ENCODE results near the gene STXBP6. TPM values are rescaled to one million over a fixed set of nuclear protein-coding genes. Genes with fewer than 3 reads are reported as not detected.
A peak's percentile ranks its signal among the peaks of the same experiment; 100 is the strongest.
"Not testable (repeated sequence)": the region's sequence is repeated elsewhere in the genome, so short reads cannot be mapped to it uniquely, and the experiment has no call there.

Gene STXBP6
- total RNA-seq, 2 donors from 2014 or later, result 19.9 to 28.3 TPM

DNA sequence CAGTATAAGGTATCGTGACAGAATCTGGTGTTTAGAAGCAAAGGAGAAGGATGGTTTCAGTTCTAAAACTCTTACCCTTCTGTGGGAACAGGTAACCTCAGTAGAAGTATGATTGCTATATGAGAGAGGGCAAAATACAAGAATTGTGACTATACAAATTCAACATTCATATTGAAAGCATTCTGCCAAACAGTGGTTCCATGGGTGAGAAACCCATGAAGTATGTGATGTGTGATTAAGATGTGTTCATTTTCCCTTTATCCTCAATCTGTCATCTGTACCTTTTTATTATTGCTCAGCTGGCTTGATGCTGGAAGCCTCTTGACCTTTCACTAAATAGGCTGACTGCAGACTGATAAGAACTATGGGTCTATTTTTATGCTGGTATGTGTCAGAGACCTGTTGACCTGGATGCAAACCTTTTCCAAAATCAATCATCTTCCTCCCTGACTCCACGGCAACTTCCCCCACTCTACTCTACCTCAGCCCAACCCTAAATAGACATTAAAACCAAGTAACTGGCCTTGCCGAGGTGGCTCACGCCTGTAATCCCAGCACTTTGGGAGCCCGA is 109.6 kb downstream of the STXBP6 start:
- intact Hi-C loops (cut with DNase I, micrococcal nuclease), result no loop called here
- no peak for ATAC-seq
- no peak for DNase-seq

DNA sequence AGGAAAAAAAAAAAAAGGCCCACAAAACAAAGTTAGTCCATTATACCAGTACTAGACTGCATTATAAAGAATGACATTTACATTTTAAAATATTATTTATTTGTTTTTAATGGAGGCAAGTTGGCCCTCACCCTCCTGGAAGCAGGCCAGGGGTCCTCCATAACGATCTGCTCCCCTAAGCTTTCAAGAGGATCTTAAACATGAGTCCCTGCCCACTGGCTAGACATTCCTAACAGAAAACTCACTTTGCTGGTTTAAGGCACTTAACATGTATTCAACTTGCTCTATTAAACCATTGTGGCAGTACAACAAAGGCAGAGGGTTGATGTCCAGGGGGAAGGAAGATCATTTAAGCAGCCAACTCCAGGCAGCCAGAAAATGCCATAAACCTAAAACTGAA is 111.4 kb downstream of the STXBP6 start:
- intact Hi-C loops (cut with DNase I, micrococcal nuclease), result no loop called here
- ATAC-seq, result no peak
- no peak for DNase-seq

DNA sequence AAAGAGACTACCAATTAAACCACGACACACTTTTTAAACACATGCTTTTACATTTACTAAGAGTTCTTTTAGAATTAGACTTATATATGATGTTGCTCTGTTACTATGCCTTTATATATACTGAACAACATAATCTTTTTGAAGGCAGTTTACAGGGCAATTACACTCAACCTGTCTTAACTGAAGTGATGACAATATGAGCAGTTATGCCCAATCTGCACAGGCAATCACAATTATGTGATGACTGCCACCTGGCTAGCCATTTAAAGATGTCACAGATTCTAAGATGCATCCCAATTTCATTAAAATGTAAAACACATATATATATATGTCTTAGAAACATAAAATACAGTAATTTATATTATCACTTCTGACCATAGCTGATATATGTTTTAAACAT is 112.6 kb downstream of the STXBP6 start:
- intact Hi-C loops (cut with DNase I, micrococcal nuclease), result no loop called here
- DNase-seq, result no peak
- no peak for ATAC-seq

DNA sequence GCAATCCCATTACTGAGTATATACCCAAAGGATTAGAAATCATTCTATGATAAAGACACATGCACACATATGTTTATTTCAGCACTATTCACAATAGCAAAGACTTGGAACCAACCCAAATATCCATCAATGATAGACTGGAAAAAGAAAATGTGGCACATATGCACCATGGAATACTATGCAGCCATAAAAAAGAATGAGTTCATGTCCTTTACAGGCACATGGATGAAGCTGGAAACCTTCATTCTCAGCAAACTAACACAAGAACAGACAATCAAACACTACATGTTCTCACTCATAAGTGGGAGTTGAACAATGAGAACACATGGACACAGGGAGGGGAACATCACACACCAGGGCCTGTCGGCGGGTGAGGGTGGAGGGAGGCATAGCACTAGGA is 113.2 kb downstream of the STXBP6 start:
- intact Hi-C loops (cut with DNase I, micrococcal nuclease); DNase-seq; ATAC-seq: not testable (repeated sequence)

- ATAC-seq (no peak), DNase-seq (no peak)
- intact Hi-C loops (cut with DNase I, micrococcal nuclease), result no loop called here
Measured at GRCh38 chr14:24935796-24936195, 114.2 kb downstream of the STXBP6 start.

- ATAC-seq, result no peak
- intact Hi-C loops (cut with DNase I, micrococcal nuclease), result no loop called here
Measured at GRCh38 chr14:24928386-24928900, 121.5 kb downstream of the STXBP6 start.

GRCh38 chr14:24927809-24928208 is 122.1 kb downstream of the STXBP6 start:
- ATAC-seq, result no peak
- intact Hi-C loops (cut with DNase I, micrococcal nuclease), result no loop called here
- no peak for DNase-seq

More at GRCh38 chr14:24928386-24928900, 121.5 kb downstream of the STXBP6 start:
- no peak for DNase-seq

DNA sequence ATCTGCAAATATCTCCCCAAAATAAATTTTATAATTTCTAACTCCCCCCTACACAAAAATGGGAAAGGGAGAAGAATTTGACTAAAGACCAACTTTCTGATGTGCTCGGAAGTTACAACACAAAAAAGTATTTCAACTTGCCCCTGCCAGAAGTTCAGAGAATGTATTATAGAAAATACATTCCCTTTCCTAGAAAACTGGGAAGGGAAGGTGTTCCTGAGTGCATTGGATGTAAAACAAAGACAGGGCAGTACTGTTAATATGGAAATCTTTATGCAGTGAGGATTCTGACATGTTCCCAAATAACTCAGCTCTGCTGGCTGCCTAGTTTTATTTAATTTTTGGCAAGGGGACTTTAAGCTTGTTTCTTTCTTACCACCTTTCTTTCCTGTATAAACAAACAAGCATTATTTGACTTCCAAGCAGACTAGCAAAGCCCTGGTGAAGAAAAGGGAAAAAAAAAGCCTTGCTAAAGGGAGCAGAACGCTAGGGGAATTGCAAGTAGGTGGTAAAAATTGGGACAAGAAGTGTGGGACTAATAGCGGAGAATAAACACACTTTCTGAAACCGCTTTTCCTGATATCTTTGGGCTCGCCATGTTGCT is 124.1 kb downstream of the STXBP6 start:
- intact Hi-C loops (cut with DNase I, micrococcal nuclease), result no loop called here
- ATAC-seq (no peak), DNase-seq (no peak)

DNA sequence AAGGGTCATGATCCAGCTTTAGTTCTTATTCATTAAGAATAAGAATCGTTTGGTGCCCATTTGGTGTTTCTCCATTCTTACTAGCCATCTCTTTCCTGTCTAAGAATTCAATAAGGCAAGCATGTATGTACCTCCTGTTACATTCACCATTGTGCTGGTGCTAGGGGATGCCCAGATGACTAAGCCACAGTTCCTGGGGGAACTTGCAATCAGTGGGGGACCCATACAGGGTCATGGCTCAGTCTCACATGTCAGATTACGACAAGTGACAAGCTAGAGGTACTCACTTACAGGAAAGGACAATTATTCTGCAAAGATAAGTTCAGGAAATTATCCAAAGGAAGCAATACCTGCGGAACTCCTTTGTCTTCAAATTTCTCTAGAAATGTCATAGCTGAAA is 125.4 kb downstream of the STXBP6 start:
- ATAC-seq (no peak), DNase-seq (no peak)
- intact Hi-C loops (cut with DNase I, micrococcal nuclease), result no loop called here

- intact Hi-C loops (cut with DNase I, micrococcal nuclease), result no loop called here
- ATAC-seq (no peak), DNase-seq (no peak)
Measured at GRCh38 chr14:24921903-24922302, 128.0 kb downstream of the STXBP6 start.

GRCh38 chr14:24920265-24921075 is 129.5 kb downstream of the STXBP6 start:
- ATAC-seq (peak; percentile 52), DNase-seq (no peak)
- intact Hi-C loops (cut with DNase I, micrococcal nuclease), result no loop called here

DNA sequence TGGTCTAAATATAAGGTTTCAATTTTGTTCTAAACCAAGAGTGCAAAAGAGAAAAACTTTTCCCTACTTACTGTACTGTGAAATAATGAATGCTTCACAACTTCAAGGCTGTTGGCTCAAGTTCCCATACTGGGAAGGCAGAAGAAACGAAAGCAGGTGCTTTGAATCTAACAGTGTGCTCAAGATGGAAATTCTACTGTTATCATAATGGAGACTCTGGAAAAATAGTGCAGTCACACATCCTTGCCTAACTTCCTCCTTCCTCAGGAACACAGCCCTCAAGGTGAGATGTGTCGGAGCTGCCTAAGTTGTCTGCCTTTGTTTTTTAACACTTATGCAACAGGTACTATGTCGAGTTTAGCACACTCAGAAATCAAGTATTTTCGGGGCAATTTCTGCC is 131.1 kb downstream of the STXBP6 start:
- no peak for ATAC-seq
- intact Hi-C loops (cut with DNase I, micrococcal nuclease), result no loop called here

DNA sequence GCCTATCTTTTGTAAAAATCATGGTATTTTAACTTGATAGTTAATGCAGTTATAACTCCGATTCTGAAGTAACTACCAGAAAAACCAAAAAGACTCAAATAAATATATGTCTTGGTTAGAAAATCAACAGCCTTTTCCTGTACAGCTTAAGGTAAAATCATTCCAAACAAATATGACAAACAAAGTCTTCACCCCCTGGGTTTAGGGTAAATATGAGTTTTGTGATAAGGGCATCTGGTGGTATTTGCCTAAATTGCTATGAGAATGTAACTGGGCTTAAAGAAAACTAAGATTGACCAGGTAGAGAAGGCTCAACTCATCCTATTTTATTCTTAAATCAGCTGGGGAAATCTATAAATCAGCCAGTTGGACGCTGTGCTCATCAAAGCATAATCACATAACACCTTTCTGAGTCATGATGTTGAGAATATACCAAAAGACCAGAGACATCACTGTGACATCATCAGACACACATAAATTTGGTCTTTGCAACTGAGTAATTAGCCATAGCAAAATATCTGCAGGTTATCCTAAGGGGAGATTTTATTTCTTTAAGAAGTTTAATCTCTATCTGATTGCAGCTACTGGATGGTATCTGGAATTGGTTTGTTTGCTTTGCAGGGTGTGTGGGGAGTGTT is 133.9 kb downstream of the STXBP6 start:
- intact Hi-C loops (cut with DNase I, micrococcal nuclease), result no loop called here
- DNase-seq, result no peak
- peak; percentile 42 for ATAC-seq

More for the DNA sequence above, 131.1 kb downstream of the STXBP6 start:
- DNase-seq, result no peak

GRCh38 chr14:24915403-24915921 is 134.5 kb downstream of the STXBP6 start:
- intact Hi-C loops (cut with DNase I, micrococcal nuclease), result no loop called here
- DNase-seq, result no peak
- ATAC-seq, result no peak

DNA sequence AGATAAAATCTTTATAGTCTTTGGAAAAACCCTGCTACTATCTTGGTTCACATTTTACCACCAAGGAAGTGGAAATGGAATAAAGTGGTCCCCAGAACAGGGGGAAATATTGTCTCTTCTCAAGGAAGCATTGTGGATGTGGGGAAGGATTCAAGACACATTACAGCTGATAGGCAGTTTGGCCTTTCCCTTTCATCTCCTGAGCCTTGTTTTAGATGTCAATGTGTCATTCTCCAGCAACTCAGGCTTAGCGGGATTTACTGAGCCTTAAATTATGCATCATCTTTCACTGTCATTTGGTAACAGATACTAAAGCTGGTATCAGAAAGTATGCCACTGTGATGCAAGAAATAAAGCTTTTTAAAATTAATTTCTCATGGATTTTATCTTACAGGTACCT is 136.2 kb downstream of the STXBP6 start:
- DNase-seq, result no peak
- ATAC-seq, result no peak
- intact Hi-C loops (cut with DNase I, micrococcal nuclease), result no loop called here

DNA sequence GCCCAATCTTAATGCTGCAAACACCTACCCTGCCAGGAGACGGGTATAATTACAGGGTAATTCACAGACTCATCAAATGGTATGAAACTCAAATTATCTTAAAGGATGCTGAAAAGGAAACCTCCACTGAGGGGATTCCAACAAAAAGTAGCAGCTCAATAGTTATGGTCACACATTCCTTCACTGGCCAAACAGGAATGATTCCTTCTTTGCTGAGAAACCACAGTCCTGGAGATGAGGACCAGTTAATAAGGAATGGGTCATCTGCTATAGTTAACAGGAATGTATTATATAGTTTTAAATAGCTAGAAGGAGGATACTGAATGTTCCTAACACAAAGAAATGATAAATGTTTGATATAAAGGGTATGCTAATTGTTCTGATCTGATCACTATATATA is 136.9 kb downstream of the STXBP6 start:
- DNase-seq (no peak), ATAC-seq (no peak)
- intact Hi-C loops (cut with DNase I, micrococcal nuclease), result no loop called here

DNA sequence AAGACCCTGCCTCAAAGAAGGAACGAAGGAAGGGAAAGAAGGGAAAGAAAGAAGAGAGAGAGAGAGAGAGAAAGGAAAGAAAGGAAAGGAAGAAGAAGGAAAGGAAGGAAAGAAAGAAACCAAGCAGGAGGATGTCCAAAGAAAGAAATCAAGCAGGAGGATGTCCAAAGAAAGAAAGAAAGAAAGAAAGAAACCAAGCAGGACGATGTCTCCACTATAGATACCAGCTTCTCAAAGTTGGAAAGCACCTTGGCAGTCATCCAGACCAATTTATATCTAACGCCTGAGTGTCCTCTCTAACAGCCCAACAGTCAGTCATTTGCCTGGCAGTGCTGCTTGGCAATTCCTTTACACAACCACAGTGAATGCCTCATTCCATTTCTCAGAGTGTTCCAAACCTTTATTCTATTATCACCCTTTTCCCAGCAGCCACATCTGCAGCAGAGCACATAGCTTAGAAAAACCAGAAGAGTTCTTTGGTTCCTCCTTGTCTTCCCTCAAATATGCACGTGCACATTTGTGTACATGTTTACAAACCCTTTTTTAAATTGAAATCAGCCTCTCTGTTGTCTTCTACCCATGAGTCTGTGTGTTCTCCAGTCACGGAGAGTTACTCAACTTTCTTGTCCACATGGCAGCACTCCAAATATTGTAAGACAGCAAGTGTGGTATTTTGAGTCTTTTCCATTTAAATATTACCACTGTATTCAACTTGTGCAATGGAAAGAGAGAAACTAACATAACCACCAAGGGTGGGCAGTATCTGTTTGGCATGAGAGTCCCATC is 138.4 kb downstream of the STXBP6 start:
- intact Hi-C loops (cut with DNase I, micrococcal nuclease), result no loop called here
- DNase-seq (peak in 1 of 2 donors; percentile 29), ATAC-seq (peak; percentile 65)

GRCh38 chr14:24910408-24910986 is 139.4 kb downstream of the STXBP6 start:
- ATAC-seq, result no peak
- no peak for DNase-seq
- intact Hi-C loops (cut with DNase I, micrococcal nuclease), result no loop called here
